HG02970 (cell line): ENCODE results near the gene DLGAP4.

Experiments
- ATAC-seq: cut with Tn5 transposase; IDR thresholded peaks from one replicate; pipeline ENCODE4 v1.9.1; 2021; ENCODE audit warnings: mild to moderate bottlenecking, moderate library complexity, moderate number of reproducible peaks; ENCODE audit not compliant: unreplicated experiment, low FRiP score

DLGAP4 gene

DNA sequence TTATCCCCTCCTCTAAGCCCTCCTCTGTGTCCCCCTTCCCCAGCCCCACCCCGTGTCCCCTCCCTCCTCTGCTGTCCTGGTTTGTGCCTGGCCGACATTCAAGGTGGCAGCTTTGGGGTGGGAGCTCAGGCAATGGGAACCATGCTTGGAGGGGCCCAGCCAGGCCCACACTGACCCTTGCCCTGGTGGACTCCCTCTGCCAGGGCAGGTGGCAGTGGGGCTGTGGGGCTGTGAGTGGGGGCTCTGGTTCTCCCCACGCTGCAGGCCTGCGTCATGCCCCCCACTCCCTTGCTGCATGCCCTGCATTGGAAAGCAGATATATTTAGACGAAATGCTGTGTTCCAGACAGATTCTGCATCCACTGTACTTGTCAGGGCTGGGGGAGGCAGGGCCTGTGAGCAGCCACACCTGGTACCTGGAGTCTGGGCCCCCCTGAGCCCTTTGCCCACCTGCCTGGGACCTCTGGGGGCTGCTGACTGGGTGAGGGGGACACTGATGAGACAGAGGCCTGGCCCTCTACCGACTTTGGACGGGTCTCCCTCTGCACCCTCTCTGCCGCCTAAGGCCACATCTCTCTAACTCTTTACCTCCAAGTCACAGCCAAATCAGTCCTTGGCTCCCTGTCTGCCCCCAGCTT lies 14.2 kb downstream of the DLGAP4 start:
- ATAC-seq = no peak

DNA sequence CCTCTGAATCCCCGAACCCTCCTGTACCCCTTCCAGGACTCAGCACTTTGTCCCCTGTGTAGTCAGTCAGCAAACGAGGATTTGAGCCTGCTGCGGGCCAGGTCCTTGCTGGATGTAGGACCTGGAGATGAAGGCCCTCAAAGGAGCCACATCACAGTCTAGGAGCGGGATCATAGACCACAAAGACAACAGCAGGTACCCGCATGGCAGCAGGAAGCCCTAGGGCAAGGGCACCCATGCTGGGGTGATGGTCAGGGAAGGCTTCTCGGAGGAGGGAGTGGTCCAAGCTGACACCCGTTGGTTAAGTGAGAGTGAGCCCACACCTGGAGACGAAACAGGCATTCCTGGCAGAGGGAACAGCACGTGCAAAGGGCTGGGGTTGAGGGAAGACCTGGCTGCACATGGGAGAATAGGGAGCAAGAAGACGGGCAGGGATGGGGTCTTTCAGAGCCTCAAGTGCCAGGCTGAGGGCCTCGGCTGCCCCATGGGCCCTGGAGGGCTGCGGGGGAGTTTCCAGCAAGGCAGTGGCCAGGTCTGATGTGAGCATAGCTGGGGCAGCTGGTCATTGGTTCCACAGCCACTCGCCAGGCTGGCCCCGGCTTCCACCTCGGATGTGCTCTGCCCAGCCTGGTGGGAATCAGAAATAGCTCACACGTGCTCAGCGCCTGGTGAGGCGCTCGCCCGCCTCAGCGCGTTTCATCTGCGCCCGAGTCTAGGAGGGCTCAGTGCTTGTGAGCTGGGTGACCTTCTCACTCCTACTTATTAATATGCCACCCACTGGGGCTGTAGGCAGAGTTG lies 15.0 kb downstream of the DLGAP4 start:
- no peak for ATAC-seq

DNA sequence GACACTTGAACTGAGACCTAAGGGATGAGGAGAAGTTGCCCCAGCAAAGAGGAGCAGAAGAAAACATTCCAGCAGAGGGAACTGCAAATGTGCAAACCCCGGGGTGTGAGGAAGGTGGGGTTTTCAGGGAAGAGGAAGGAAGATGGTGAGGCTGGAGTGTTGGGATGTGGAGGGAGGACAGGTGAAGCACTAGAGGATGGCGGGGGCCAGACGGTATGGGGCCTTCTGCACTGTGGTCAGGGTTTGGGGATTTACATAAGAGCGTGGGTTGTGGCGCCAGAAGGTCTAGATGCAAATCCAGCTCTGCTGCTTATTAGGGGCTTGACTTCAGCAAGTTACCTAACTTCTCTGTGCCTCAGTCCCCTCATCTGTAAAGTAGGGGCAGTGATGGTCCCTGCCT lies 16.0 kb downstream of the DLGAP4 start:
- no peak for ATAC-seq

DNA sequence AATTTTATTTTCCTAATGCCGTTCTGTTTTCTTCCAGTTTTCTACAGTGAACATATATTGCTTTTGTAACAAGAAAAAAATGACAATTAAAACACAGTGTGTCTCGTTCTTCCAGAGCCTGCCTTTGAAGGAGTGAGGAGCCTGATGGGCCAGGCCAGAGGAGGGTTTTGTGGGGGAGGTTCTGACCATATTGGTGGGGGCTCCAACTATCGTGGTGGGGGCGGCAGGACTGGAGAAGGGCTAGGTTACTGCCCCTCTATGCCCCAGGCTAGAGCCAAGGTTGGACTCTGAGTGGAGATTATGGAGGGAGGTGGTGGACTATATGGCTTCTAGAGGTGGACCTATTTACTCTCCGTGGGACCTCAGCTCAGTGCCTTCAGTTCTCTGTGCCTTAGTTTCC lies 24.0 kb downstream of the DLGAP4 start:
- ATAC-seq = no peak

DNA sequence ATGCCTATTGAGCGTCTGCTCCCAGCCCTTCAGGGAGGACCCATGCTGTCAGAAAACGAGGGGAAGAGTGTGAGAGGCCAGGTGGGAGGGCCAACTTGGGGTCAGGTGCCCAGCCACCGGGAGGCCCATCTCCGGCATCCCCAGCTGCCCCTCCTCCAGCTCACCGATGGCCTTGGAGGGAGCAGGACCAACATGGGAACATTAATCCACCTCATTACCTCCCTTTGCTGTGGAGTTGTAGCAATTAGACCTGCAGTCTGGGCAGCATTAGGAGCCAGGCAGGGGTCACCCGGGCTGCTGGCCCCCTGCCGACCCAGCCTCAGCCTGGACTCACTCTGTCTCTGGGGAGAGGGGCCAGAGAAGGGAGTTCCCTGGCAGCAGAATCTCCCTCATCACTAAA lies 25.1 kb downstream of the DLGAP4 start:
- no peak for ATAC-seq

DNA sequence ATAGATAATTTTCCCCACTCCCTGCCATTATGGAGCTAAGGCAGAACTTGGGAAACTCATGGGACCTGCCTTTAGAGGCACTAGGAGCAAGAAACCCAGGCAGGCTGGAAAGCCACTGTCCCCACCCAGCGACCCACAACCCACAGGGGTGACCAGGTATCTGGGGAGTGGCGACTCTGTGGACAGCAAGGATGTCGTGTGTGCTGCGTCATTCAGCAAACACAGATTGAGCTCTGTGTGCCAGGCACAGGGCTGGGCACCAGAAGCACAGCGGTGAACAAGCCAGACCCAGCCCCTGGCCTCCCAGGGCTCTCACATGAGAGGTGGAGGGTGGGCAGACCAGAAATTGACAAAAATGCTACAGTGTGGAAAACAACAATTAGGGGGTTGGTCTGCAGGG lies 27.7 kb downstream of the DLGAP4 start:
- ATAC-seq = no peak

DNA sequence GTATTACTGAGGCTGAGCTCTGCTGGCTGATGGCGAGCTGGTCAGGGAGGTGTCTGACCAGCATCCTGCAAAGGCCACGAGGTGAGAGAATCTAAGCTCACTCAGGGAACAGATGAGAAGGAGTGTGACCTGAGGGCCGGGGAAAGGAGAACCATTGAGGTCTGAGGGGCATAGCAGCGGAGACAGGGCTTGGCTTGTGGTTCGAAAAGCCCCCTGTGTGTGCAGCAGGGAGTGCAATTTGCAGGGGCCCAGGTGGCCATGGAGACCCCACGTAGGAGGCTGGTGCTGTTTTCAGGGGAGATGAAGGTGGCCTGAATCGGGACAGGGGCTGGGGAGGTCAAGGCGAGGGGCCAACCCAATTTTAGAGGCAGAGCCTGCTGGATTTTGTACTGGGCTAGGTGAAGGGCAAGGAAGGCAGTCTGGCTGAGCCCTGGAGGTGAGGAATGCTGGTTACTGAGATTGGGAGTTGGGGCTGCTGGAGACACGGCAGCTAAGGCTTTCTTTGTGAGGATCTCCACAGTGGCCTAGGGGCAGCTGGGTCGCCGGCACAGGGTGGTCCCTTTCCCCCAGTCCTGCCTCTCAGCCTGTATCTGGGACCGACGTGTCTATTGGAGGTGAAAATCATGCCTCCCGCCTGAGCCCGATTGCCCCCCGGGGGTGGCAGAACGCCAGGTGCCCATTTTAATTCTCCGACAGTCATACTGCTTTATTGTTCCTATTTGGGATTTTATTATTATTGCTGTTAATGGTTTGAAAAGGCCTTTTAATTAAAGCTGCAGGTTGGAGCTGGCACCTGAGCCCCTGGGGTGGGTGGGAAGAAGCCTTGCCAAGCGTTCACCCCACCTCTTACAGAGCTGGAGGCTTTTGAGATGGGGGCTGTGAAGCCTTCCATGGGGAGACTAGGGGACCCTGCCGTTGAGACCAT lies 28.4 kb downstream of the DLGAP4 start:
- ATAC-seq = no peak

DNA sequence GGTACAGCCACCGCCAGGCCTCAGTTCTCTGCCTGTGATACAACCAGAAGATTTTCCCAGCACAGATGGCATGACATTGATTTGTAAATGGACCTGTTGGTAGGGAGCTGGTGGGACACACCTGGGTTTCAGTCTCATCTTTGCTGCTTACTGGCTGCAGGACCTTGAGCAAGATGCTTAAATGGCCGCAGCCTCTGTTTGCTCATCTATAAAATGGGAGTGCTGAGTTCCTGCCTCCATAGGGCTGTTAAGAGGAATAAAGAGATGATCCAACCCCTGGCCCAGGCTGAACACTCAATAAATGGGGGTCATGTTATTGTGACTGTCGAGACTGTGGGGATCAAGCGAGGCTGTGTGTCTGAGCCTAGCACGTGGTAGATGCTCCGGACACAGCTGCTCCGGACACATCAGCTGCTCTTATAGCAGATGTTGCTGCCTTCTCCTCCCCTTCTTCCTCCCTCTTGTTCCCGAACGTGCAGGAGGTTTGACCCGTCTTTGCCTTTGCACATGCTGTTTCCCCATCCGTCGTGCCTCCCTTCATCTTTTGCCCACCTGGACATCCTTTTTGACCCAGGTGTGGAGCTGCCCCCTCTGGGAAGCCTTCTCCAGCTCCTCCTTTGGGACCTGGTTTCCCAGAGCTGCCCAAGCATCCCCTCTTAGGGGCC lies 29.2 kb downstream of the DLGAP4 start:
- no peak for ATAC-seq

DNA sequence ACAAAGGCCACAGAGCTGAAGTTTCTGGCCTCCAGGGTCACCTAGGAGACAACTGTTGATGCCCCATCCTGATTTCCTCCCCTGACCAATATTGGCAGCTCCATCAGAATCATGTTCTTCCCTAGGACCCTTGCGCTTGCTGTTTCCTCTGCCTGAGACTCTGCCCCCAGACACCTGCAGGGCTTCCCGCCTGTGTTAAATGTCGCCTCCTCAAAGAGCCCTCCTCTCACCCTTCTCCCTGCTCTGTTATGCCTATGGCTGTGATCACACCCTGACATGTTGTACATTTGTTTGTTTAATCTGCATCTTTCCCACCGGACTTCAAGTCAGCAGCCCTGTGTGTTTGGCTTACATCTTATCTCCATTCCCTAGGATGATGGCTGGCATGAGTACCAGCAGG lies 30.1 kb downstream of the DLGAP4 start:
- ATAC-seq = no peak

DNA sequence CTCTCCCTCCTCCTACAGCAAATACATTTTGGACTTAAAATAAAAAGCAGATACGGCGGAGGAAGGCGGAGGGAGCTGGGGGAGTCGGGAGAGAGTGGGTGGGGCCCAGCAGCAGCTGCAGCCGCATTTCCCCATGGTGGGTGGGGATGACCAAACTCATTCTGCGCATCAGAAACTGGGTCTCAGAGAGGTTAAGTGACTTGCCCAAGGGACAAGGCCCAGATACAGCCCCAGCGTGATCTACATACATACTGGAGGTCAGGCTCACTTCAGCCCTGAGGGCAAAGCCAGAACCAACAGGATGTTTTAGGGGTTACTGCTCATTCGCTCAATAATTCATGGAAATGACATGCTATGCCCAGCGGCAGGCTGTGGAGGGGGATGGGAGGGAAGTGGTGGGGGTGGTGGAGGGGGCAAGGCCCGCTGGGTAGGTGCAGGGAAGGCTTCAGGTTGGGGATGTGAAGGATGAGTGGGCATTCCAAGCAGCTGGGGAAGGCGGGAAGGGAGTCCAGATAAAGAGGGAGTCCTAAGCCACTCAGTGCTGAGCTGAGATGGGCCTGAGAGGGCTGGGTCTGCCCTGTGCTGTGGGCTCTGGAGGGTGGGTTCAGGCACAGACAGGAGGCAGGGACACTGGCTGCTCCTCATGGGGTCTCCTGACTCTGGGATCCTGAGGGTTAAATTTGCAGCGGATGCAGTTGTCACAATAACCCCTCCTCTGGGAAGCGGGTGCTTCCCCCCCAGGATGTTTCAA lies 31.0 kb downstream of the DLGAP4 start:
- no peak for ATAC-seq

DNA sequence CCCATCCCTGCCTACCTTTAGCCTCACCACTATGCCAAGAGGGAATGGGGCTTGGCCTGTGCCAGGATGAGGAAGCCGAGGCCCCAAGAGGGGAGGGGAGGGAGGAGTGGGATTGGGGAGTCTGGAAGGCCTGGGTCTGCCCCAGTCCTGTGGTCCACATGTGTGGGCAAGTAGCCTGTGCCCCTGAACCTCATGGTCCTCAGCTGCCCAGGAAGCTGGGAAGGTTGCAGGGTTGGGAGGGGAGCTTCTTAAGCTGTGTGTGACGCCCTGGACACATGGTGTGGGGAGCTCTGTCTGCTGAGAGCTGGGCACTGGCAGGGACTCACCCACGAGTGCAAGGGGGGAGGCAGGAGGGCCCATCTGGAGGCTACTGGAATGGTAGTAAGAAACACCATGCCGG lies 31.7 kb downstream of the DLGAP4 start:
- ATAC-seq = no peak

DNA sequence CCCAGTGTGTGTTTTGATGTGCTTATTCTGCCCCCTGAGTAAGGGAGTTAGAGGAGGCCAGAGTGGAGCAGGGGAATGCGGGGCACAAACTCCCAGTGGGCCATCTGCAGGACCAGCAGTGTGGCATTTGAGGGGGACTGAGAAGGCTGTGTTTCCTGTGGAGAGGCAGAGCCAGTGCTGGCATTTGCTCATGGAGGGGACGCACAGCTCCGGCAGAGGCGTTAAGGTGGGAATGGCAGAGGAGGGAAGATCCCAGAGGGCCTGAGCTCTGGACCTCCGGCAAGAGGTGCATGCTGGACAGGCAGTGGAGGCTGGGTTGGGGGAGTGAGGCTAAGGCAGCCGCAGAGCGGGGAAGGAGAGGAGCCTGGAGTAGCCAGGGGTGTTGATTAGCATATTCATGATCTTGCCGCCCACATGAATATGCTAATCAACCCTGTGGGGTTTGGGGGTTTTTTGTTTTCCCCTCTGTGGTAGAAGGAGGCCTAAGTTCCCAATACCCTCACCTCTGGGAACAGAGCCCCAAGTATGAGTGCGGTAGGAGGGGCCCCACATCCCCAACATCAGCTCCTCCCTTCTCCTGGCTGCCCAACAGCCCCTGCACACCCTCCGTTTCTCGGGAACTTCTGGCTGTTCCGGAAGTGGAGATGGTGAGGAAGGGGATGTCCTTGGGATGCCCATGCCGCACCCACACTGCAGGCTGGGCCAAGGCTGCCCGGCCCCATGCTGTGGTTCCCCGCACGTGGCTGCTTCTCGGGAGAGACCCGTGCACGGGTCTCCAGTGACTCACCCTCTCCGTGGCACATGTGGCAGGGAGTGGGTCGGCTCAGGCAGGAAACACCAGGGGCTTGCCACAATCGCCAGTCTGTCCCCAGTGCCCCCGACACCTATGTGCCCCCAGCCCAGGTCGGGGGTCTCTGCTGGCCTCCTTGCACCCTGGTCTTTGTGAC lies 33.8 kb downstream of the DLGAP4 start:
- ATAC-seq = no peak

DNA sequence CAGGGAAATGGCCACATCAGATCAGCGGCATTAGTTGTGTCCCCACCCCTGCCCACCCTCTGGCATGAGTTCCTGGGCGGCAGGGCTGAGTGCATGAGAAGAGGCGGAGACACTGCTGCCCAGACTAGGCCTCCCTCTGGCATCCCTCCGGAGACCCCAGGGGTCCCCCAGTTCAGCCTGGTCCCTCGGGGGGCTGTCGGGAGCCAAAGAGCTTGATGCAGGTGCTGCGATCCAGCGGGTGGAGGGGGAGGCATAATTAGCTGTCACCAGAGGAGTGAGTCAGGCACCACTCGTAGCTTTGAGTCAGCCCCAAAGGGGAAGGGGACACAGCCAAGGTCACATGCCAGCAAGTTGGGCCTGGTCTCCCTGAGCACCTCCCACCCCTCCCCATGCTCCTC lies 34.5 kb downstream of the DLGAP4 start:
- ATAC-seq = no peak

DNA sequence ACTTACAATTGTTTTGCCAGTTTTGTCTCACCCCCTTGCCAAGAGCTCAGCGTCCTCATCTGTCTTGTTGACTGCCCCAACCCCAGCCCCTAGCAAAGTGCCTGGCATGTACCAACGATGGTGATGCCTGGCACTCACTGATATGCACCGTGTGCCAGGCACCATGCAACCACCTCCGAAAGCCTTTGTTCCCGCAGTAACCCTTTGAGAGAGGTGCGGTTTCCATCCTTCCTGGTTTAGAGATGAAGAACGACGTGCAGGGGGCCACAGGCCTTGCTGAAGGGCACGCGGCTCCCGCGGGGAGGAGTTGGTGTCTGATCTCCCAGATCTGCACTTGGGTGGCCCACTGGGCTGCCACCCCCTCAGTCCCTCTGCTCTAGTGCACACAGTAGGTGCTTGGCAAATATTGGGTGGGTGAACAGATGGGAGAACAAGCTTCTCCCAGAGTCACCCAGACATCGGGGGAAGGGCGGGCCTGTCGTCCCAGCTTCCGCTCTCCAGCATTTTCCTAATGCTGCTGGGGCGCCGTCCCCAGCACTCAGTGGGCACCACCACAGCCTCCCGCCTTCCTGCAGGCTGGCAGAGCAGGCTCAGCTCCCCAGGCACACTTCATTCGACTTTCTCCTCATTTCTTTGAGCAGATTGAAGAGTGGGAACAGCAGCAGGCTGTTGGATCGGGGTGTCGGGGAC lies 35.3 kb downstream of the DLGAP4 start:
- ATAC-seq = no peak

DNA sequence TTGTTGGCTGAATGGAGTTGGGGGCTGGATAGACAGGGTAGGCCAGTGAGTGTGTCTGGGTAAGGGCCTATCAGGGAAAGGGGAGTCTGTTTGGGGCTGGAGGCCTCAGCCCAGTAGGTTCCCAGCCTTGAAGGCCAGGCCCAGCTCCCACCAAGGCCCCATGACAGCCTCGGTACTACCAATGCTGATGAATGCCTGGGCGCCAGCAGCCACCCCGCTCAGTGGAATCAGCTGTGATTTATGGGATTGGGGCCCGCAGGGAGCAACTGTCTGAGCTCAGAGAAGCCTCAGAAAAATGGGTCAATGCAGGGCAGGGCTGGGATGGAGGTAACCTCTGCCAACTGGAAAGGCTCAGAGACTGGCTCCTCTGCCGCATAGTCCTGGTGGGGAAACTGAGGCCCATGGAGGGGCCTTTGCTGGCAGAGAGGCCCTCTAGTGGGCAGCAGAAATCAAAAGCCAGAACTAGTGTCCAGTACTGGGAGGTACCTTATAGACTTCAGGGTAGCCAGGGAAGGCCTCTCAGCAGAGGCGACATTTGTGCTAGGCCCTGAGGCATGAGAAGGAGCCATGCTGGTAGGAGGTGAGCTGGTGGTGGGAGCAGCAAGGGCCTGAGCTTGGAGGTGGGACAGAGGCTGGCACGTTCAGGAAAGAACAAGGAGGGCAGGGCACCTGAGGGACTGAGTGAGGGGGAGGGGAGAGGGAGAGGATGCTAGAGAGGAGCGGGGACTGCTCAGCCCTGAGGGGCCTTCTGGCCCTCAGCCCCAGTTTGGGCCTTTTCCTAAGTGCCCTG lies 36.4 kb downstream of the DLGAP4 start:
- no peak for ATAC-seq

DNA sequence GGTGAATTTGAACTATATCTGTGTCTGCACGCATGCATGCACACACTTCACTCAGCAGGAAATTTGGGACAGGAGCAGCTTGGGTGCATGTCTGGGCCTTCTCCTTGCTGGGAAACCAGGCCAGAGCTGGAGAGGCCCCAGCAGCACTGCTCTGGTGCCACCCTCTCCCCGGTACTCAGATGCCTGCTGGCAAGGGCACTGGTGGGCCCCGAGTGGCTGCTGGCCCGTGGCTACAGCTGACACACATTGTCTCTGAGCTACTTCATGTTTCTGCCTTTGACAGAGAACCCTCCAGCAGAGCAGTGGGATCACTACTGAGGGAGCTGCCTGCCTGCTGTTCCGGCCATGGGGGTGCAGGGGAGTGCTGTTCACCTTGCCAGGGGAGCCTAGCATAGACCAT lies 37.5 kb downstream of the DLGAP4 start:
- no peak for ATAC-seq

DNA sequence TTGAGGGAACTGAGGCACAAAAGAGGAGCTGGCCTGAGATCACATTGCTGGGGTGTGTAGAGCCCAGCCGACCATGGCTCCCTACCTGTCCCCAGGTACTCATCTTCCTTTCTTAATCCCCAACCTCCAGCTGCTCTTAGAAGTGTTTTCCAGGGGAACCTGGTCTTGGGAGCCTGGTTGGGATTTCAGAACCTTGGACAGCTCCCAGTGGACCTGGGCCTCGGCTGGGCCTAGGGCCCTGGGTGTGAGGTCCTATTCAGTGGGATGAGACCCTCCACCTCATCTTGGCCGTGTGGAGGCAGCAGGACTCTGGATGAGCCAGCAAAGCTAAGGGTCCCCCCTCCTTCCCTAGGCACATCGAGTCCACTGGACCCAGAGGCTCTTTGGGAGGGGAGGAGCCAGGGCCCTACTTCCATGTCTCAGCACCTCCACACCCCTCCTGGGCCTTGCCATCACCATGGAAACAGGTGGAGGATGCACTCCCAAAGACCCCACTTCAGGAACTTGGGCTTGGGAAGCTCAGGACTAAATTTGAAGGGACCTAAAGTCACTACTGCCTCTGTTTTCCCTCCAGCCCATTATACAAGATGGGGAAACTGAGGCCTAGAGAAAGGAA lies 38.5 kb downstream of the DLGAP4 start:
- ATAC-seq = no peak
